GM21367 (cell line): ENCODE data around the gene ADCY10.
"Not testable (repeated sequence)": the region's sequence is repeated elsewhere in the genome, so short reads cannot be mapped to it uniquely, and the experiment has no call there.

Experiments
- ATAC-seq: cut with Tn5 transposase; IDR thresholded peaks from one replicate; pipeline ENCODE4 v1.9.1; 2021; ENCODE audit not compliant: unreplicated experiment

The ADCY10 gene

DNA sequence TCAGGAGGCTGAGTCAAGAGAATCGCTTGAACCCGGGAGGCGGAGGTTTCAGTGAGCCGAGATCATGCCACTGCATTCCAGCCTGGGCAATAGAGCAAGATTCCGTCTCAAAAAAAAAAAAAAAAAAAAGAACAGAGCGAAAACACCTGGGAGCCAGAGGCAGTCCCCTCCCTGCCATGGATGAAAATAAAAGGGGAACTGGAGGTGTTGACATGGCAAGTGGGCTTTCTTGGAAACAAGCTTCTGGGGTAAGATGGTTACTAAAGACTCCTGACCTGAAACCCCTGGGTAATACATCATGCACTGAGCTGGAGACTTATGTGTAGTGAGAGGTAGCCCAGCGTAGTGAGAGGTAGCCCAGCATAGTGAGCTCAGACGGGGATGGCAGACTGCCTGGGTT, 31.6 kb downstream of the ADCY10 start:
- no peak for ATAC-seq

GRCh38 chr1:167881786-167882185, 32.1 kb downstream of the ADCY10 start:
- no peak for ATAC-seq

GRCh38 chr1:167881069-167881468, 32.9 kb downstream of the ADCY10 start:
- no peak for ATAC-seq

GRCh38 chr1:167880580-167881021, 33.3 kb downstream of the ADCY10 start:
- ATAC-seq = no peak

DNA sequence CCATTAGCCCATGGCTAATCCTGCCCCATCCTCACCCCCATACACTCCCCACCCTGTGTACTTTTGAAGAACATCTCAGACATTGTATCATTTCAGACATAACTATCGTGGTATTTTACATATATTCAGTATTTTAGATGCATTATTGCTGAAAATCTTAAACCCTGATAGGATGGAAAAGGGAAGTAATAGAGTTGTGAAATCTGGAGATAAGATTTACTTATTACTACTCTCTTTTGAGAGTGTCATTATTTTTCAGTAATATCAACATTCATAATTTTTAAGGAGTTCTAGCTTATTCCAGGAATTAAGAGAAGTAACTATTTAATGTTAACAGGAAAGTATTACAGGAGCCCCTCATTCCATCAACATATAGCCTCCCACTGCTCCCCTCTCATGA, 34.4 kb downstream of the ADCY10 start:
- no peak for ATAC-seq

GRCh38 chr1:167878372-167879160, 35.4 kb downstream of the ADCY10 start:
- no peak for ATAC-seq

GRCh38 chr1:167876597-167877175, 37.2 kb downstream of the ADCY10 start:
- ATAC-seq = no peak

- ATAC-seq = no peak
These were observed 42.6 kb downstream of the ADCY10 start for GRCh38 chr1:167871331-167871730.

GRCh38 chr1:167869157-167870001, 44.6 kb downstream of the ADCY10 start:
- not testable (repeated sequence) for ATAC-seq

DNA sequence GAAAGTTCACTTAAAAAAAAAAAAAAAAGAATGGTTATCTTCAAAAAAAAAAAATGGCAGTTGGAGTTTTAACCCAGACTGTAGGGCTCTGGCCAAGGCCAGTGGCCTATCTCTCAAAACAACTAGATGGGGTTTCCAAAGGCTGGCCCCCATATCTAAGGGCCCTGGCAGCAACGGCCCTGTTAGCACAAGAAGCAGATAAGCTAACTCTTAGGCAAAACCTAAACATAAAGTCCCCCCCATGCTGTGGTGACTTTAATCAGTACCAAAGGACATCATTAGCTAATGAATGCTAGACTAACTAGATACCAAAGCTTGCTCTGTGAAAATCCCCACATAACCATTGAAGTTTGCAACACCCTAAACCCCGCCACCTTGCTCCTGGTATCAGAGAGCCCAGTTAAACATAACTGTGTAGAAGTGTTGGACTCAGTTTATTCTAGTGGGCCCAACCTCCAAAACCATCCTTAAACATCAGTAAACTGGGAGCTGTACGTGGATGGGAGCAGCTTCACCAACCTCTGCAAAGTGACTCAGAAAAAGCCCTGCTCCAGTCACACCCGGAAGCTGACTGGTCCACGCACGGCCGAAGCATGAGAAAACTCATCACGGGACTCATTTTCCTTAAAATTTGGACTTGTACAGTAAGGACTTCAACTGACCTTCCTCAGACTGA, 47.1 kb downstream of the ADCY10 start:
- not testable (repeated sequence) for ATAC-seq

DNA sequence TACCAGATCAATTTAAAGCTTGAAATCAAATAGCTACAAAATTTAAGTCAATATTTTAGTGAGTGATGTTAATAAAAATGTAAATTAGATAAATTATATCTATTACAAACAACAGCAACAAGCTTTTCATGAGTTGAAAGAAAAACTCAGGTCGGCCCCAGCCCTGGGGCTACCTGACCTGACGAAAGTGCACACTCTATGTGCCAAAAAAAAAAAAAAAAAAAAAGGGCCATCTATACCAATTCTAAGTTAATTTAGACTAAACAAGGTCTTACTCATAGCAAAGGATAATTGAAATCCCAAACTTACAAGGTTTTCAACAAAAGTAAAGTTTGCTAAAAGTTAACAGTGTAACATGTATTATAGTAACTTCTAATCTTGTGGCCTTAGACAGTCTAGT, 47.6 kb downstream of the ADCY10 start:
- not testable (repeated sequence) for ATAC-seq

DNA sequence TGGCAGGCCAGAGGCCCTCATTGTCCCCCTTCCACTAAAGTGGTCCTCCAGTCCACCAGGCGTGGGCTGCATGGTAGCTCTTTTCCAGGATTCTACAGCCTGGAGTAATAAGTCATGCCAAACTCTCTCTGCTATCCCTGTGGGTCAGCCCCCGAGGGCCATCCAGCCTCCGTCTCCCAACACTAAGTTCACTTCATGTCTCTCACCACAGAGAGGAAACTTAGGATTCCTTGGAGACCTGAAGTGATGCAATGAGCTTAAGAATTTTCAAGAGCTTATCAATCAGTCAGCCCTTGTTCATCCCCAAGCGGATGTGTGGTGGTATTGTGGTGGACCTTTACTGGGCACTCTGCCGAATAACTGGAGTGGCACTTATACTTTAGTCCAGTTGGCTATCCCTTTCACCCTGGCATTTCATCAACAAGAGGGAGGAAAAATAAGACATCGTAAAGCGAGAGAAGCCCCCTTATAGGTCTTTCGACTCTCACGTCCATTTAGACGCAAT, 48.1 kb downstream of the ADCY10 start:
- not testable (repeated sequence) for ATAC-seq

DNA sequence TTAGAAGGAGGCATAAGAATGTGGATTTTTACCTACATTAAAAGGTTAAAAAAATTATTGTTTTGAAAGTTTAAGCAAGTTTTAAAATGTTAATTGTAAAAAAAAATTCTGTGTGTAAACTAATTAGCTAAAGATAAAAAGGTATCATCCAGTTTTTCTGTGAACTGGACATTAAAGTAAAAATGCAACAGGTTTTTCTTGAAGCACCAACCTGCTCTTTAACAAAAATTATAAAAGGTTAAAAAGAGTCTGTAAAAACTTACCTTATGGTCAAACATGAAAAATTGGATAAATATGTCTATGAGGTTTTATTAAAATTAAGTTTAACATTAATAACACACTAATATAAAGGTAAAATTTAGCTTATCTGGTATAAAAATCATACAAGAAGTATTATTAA, 48.7 kb downstream of the ADCY10 start:
- ATAC-seq = not testable (repeated sequence)

DNA sequence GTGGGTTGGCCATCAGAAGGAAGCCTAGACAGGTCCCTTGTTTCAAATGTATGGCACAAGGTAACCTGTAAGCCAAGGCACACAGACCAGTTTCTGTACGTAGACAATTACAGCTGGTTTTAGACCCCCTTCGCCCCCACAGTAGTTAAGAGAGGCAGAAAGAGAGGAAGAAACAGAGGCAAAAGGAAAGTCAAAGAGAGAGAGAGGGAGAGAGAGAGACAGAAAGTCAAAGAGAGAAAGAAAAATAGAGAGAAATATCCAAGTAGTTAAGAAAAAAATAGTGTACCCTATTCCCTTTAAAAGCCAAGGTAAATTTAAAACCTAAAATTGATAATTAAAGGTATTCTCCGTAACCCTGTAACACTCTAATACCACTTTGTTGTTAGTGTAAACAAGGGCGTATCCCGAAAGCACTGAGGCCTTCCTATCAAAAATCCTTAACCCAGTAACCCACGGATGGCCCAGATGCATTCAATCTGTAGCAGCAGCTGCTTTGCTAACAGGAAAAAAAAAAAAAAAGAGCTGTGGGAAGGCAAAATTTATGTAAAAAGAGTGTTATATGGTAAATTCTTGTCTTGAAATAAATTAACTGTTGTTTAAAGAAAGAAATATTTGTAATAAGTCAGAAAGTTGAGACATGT, 49.4 kb downstream of the ADCY10 start:
- no peak for ATAC-seq

DNA sequence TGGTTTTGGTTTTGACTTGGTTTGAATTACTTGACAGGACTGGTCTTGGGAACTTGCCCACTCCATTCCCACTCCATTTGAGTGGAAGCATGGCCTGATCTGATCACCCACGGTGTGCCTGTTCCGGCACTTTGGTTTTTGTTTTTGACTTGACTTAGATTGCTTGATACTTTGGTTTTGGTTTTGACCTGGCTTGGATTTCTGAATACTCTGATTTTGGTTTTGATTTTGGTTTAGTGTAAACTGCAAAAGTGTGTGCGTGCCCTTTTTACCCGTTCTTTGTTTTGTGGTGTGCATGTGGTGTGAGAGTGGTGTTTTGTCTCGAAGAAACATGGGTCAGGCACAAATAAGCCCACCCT, 50.0 kb downstream of the ADCY10 start:
- ATAC-seq = no peak

- ATAC-seq = not testable (repeated sequence)
These were observed 50.6 kb downstream of the ADCY10 start for GRCh38 chr1:167863191-167863920.

DNA sequence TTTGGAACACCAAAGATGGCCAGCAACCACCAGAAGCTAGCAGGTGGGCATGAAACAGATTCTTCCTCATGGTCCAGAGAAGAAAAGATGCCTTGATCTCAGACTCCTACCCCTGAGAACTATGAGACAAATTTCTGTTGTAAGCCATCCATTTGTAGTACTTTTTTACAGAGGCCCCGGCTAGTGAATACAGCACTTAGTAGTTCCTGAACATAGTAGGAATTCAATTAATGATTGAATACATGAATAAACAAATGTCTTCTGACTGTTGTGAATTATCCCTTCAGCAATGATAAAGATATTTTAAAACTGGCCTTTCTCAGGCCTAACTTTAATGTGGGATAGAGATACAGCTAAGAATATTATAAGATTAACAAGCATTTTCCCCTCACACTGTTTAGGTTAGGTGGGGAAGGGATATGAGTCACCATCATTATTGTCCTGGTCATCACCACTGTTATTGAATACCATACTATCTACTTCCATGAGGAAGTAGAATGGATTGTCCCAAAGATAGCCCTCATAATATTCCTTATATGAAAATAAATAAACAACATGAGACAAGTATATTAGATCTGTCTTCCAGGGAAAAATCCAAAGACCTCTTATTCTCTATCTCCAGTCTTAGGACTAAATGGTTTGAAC, 51.4 kb downstream of the ADCY10 start:
- no peak for ATAC-seq

- ATAC-seq = no peak
These were observed 52.1 kb downstream of the ADCY10 start for GRCh38 chr1:167861664-167862381.
